ENCODE results near the gene PEAK1. TPM values are rescaled to one million over a fixed set of nuclear protein-coding genes. Genes with fewer than 3 reads are reported as not detected.

PEAK1 gene
- polyA plus RNA-seq, 2 of the 4 experiments (the other 2 are of a cell fraction) = 7.5 to 13.7 TPM

DNA sequence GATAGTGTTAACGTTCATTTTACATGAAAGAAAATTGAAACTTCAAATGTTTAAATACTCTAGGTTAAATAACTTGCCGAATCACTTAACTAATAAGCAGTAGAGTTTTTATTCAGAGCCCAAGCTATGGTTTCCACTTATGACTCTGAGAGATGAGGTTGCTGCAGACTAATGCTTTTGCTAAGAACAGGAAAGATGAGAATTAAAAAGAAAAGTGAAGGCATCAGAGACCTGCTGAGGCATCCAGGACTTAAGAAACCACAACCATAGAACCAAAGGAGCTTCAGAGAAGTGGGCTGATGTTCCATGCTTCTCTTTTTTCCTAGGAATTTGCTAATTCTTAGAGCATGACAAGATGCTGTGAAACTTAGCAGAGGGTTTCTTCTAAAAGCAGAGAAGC, 10.3 kb upstream of the PEAK1 start:
- DNase-seq (ENCODE audit: low read depth in 1 of 2, low spot score in 1 of 2) = no peak
- no peak for FAIRE-seq
- Histone ChIP-seq H3K27ac (no peak overlapping the region), H3K4me3 (no peak overlapping the region), H3K4me2 (no peak overlapping the region), H3K4me1 (no peaks in the 10 kb centered on the region), H3K9me3 (no peaks in the 10 kb centered on the region)
- no peak for ATAC-seq
- POLR2A ChIA-PET = interaction anchor here (1.1 kb wide), 1 partner anchor 9 kb away, joined by 4 read pairs; no protein-coding TSS in a partner anchor
- CTCF ChIA-PET = interaction anchor here (0.6 to 2.5 kb wide), 2 partner anchors 11 to 28 kb away, joined by 3 to 7 read pairs; no protein-coding TSS in a partner anchor
- TF ChIP-seq FOXS1 (CRISPR knock-in tag; IDR thresholded peaks at IDR 0.05) (no peak), HOXA7 (CRISPR knock-in tag; IDR thresholded peaks at IDR 0.05) (no peak), RAD21 (conservative IDR thresholded peaks at IDR 0.05 in 1 of 2, IDR thresholded peaks at IDR 0.05 in 1 of 2) (no peak), SMC3 (IDR thresholded peaks at IDR 0.05) (no peak), KDM5A (IDR thresholded peaks at IDR 0.05) (no peak), BHLHE40 (IDR thresholded peaks at IDR 0.05; ENCODE audit: low read depth, low read length) (no peak), RARB (CRISPR knock-in tag; IDR thresholded peaks at IDR 0.05) (no peak), ZNF302 (CRISPR knock-in tag; IDR thresholded peaks at IDR 0.05) (no peak), HOXB13 (CRISPR knock-in tag; IDR thresholded peaks at IDR 0.05; ENCODE audit: low read depth) (no peak), EP300 (IDR thresholded peaks at IDR 0.05) (no peak), ZC3H11A (IDR thresholded peaks at IDR 0.05) (no peak), FOSL2 (IDR thresholded peaks at IDR 0.05) (no peak), FOSL2 (CRISPR knock-in tag; IDR thresholded peaks at IDR 0.05) (no peak), POLR2AphosphoS2 (conservative IDR thresholded peaks at IDR 0.05; ENCODE audit: low read length) (no peak), ZSCAN20 (CRISPR knock-in tag; IDR thresholded peaks at IDR 0.05) (no peak), CHD2 (IDR thresholded peaks at IDR 0.05; ENCODE audit: low read length, partially characterized antibody) (no peak), TFCP2L1 (CRISPR knock-in tag; IDR thresholded peaks at IDR 0.05) (no peak)
- TF ChIP-seq, protein P1, sequence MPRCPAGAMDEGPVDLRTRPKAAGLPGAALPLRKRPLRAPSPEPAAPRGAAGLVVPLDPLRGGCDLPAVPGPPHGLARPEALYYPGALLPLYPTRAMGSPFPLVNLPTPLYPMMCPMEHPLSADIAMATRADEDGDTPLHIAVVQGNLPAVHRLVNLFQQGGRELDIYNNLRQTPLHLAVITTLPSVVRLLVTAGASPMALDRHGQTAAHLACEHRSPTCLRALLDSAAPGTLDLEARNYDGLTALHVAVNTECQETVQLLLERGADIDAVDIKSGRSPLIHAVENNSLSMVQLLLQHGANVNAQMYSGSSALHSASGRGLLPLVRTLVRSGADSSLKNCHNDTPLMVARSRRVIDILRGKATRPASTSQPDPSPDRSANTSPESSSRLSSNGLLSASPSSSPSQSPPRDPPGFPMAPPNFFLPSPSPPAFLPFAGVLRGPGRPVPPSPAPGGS (IDR thresholded peaks at IDR 0.05) = no peak
- TF ChIP-seq, protein P2, sequence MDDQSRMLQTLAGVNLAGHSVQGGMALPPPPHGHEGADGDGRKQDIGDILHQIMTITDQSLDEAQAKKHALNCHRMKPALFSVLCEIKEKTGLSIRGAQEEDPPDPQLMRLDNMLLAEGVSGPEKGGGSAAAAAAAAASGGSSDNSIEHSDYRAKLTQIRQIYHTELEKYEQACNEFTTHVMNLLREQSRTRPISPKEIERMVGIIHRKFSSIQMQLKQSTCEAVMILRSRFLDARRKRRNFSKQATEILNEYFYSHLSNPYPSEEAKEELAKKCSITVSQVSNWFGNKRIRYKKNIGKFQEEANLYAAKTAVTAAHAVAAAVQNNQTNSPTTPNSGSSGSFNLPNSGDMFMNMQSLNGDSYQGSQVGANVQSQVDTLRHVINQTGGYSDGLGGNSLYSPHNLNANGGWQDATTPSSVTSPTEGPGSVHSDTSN (IDR thresholded peaks at IDR 0.05) = no peak
- TF ChIP-seq, protein P3, sequence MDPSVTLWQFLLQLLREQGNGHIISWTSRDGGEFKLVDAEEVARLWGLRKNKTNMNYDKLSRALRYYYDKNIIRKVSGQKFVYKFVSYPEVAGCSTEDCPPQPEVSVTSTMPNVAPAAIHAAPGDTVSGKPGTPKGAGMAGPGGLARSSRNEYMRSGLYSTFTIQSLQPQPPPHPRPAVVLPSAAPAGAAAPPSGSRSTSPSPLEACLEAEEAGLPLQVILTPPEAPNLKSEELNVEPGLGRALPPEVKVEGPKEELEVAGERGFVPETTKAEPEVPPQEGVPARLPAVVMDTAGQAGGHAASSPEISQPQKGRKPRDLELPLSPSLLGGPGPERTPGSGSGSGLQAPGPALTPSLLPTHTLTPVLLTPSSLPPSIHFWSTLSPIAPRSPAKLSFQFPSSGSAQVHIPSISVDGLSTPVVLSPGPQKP (IDR thresholded peaks at IDR 0.05; ENCODE audit: low read depth, low read length) = no peak
- TF ChIP-seq, protein P4, sequence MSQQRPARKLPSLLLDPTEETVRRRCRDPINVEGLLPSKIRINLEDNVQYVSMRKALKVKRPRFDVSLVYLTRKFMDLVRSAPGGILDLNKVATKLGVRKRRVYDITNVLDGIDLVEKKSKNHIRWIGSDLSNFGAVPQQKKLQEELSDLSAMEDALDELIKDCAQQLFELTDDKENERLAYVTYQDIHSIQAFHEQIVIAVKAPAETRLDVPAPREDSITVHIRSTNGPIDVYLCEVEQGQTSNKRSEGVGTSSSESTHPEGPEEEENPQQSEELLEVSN (IDR thresholded peaks at IDR 0.05; ENCODE audit: borderline replicate concordance, low read depth) = no peak
- WGBS (ENCODE audit: missing lambda C conversion rate) = 91% methylated on average over 2 of the region's 2 CpGs

DNA sequence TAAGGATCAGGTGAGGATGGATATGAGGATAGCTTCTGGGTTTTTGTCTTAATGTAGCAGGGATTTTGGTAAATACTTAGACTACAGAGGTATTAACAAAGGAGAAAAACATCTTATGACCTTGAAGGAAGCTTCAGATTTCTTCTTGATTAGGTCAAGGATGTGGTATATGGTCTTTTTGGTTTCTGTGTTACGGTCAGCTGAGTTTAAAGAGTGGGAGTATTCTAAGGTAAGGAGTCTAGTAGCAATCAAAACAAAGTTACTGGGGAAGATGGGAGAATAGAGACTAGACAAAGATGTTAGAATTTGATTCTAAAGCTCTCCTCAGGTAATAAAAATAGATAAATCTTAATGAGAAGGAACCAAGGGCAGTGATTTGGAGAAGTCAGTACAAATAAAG, 7.0 kb upstream of the PEAK1 start:
- CTCF ChIA-PET = interaction anchor here (0.6 to 1.1 kb wide), 3 partner anchors 11 to 68 kb away, joined by 3 to 4 read pairs (median 3); no protein-coding TSS in a partner anchor
- WGBS (ENCODE audit: missing lambda C conversion rate) = 92% methylated on average over 1 of the region's 1 CpG

More for the DNA sequence above, 7.0 kb upstream of the PEAK1 start:
- FAIRE-seq (no peak), ATAC-seq (no peak), DNase-seq (ENCODE audit: low read depth in 1 of 2, low spot score in 1 of 2) (no peak)
- no peaks in the 10 kb centered on the region for H3K9me3 ChIP-seq
- POLR2A ChIA-PET = no interaction called here
- TF ChIP-seq HDAC2 (IDR thresholded peaks at IDR 0.05) (no peak), FOSB (CRISPR knock-in tag; IDR thresholded peaks at IDR 0.05) (no peak), KDM5A (IDR thresholded peaks at IDR 0.05) (no peak), SREBF2 (IDR thresholded peaks at IDR 0.05) (no peak)
- H3K4me2 ChIP-seq = no peak overlapping the region
- H3K27ac ChIP-seq = no peak overlapping the region
- no peak overlapping the region for H3K4me3 ChIP-seq
- H3K4me1 ChIP-seq = peaks cover 7% of the 10 kb centered on the region; the same call in 2 of the 3 replicates

Data from A549 (cell line).